B cell (primary cell): Measurements from ENCODE around the gene CST11. TPM values are rescaled to one million over a fixed set of nuclear protein-coding genes. Genes with fewer than 3 reads are reported as not detected.

Experiments
- ATAC-seq: fragments of 200-7000 bp; cut with Tn5 transposase; one replicate; pipeline ENCODE4 v1.10.0; 2021; ENCODE audit warnings: low read depth, mild to moderate bottlenecking, moderate number of reproducible peaks, moderate library complexity
- CTCF ChIA-PET: fragments of 350-600 bp; sonication (Branson Sonifier 250); formaldehyde crosslinking; loops from one replicate; lab custom pipeline; 2021; ENCODE audit warnings: antibody characterized with exemption, inconsistent platforms; lab: Charles Lee
- POLR2A ChIA-PET: fragments of 350-600 bp; sonication (Branson Sonifier 250); formaldehyde crosslinking; loops from one replicate; lab custom pipeline; 2021; ENCODE audit warnings: antibody characterized with exemption; lab: Charles Lee
- DNase-seq: peaks from one replicate; pipeline ENCODE4 v3.0.0; 2013
- H2AFZ ChIP-seq: 2 replicates; pipeline ENCODE4 v1.6.1; 2012; ENCODE audit warnings: mild to moderate bottlenecking, low read depth, low read length; ENCODE audit not compliant: insufficient read depth, poor library complexity, severe bottlenecking
- H3K27ac ChIP-seq, 2 donors: 1 replicate in 1 of 2; 2 replicates in 1 of 2; pipeline ENCODE4 v1.5.1; 2012 to 2013; ENCODE audit warnings: low read length in 2 of 2, mild to moderate bottlenecking in 2 of 2, moderate library complexity in 1 of 2
- H3K27me3 ChIP-seq, 4 experiments: fragments of 200-600 bp in 1 of 4; sonication (generic) in 1 of 4; replicated peaks in 1 of 4; 1 replicate in 2 of 4; 2 replicates in 2 of 4; pipeline versions ENCODE4 v1.6.1 to v1.7.0; 2013 to 2016; ENCODE audit warnings: low read length in 3 of 4, mild to moderate bottlenecking in 2 of 4, mixed read lengths in 1 of 4, moderate library complexity in 1 of 4; ENCODE audit not compliant: insufficient read depth in 4 of 4, control insufficient read depth in 3 of 4; ENCODE audit errors: control extremely low read depth in 1 of 4
- H3K36me3 ChIP-seq, 2 experiments: replicated peaks in 1 of 2; 1 replicate in 1 of 2; 2 replicates in 1 of 2; pipeline versions ENCODE4 v1.6.1 to v1.7.1; 2013; ENCODE audit warnings: low read length in 1 of 2; ENCODE audit not compliant: insufficient read depth in 2 of 2, control insufficient read depth in 1 of 2; ENCODE audit errors: control extremely low read depth in 1 of 2, extremely low read depth in 1 of 2
- H3K4me1 ChIP-seq, 2 donors: fragments of 200-600 bp in 1 of 2; sonication (generic) in 1 of 2; 1 replicate in 1 of 2; 2 replicates in 1 of 2; pipeline versions ENCODE4 v1.5.1 to v1.6.1; 2013 to 2017; ENCODE audit warnings: low read length in 2 of 2; ENCODE audit not compliant: control insufficient read depth in 2 of 2, insufficient read depth in 2 of 2
- H3K4me2 ChIP-seq: replicated peaks from 2 replicates; pipeline ENCODE3; 2012; ENCODE audit warnings: mild to moderate bottlenecking, low read depth, low read length; ENCODE audit not compliant: poor library complexity, severe bottlenecking
- H3K4me3 ChIP-seq, 5 experiments: fragments of 200-600 bp in 1 of 5; sonication (generic) in 1 of 5; 1 replicate in 3 of 5; 2 replicates in 2 of 5; pipeline versions ENCODE4 v1.5.1 to v1.7.0; 2011 to 2016; ENCODE audit warnings: low read length in 4 of 5, mild to moderate bottlenecking in 4 of 5, low read depth in 2 of 5, control low read depth in 1 of 5, moderate library complexity in 1 of 5; ENCODE audit not compliant: insufficient read depth in 1 of 5; ENCODE audit errors: control extremely low read depth in 1 of 5, extremely low read depth in 1 of 5
- H3K79me2 ChIP-seq: fragments of 200-600 bp; sonication (generic); one replicate; pipeline ENCODE4 v1.6.0; 2016; ENCODE audit warnings: low read length; ENCODE audit not compliant: control insufficient read depth, insufficient read depth
- H3K9ac ChIP-seq: fragments of 200-600 bp; sonication (generic); 2 replicates; pipeline ENCODE4 v1.6.1; 2017; ENCODE audit warnings: mild to moderate bottlenecking, low read length, moderate library complexity
- H3K9me3 ChIP-seq, 3 donors: one replicate each; pipeline versions ENCODE4 v1.6.1 to v1.7.1; 2013; ENCODE audit warnings: low read length in 2 of 3; ENCODE audit not compliant: control insufficient read depth in 2 of 3, insufficient read depth in 1 of 3; ENCODE audit errors: control extremely low read depth in 1 of 3
- H4K20me1 ChIP-seq: 2 replicates; pipeline ENCODE4 v1.6.0; 2012; ENCODE audit warnings: mild to moderate bottlenecking, low read length; ENCODE audit not compliant: insufficient read depth, control insufficient read depth, poor library complexity, severe bottlenecking
- H3K27ac Mint-ChIP-seq: one replicate; pipeline ENCODE4 v1.8.0; 2021; ENCODE audit warnings: mixed read lengths
- H3K27me3 Mint-ChIP-seq: one replicate; pipeline ENCODE4 v1.8.0; 2021; ENCODE audit warnings: mixed read lengths
- H3K4me1 Mint-ChIP-seq: one replicate; pipeline ENCODE4 v1.8.0; 2021; ENCODE audit warnings: mixed read lengths
- H3K4me3 Mint-ChIP-seq: one replicate; pipeline ENCODE4 v1.8.0; 2021; ENCODE audit warnings: mixed read lengths
- H3K9me3 Mint-ChIP-seq: one replicate; pipeline ENCODE4 v1.8.0; 2022; ENCODE audit warnings: mixed read lengths; ENCODE audit not compliant: insufficient read depth
- EZH2 ChIP-seq: IDR thresholded peaks from 2 replicates; pipeline ENCODE4 v1.6.1; 2012; ENCODE audit warnings: borderline replicate concordance, low read depth, mild to moderate bottlenecking, moderate library complexity, low read length; ENCODE audit not compliant: insufficient read depth, poor library complexity, severe bottlenecking
- WGBS: methylation state at CpG from one replicate; pipeline ENCODE4 v1.1.5; 2013; ENCODE audit warnings: missing lambda C conversion rate; ENCODE audit not compliant: insufficient coverage; 5-methylcytosine and 5-hydroxymethylcytosine counted together
- intact Hi-C: fragments of 100-400 bp; cut with micrococcal nuclease; formaldehyde crosslinking; loops from one replicate; pipeline ENCODE4 v1.10.0; 2022
- polyA plus RNA-seq: library from polyadenylated mRNA; depleted of rRNA; stranded (reverse); fragments of >200 nt; gene quantifications from 2 replicates; pipeline ENCODE4 v1.2.3, GENCODE V29; 2012
- total RNA-seq, 2 donors: library from RNA; stranded (reverse); fragments of 120-200 nt in 1 of 2; gene quantifications; 1 replicate in 1 of 2; 2 replicates in 1 of 2; pipeline versions ENCODE4 v1.2.3 to v1.2.4, GENCODE V29; 2013 to 2022
- TF ChIP-seq, protein P1 (sequence below): fragments of 200-600 bp; IDR thresholded peaks from one replicate; pipeline ENCODE4 v1.8.0; 2022; ENCODE audit warnings: antibody characterized with exemption, mild to moderate bottlenecking

Gene CST11
- total and polyA plus RNA-seq, 2 donors (not counting 1 experiment from before 2014, with no cell fraction given), result not detected

DNA sequence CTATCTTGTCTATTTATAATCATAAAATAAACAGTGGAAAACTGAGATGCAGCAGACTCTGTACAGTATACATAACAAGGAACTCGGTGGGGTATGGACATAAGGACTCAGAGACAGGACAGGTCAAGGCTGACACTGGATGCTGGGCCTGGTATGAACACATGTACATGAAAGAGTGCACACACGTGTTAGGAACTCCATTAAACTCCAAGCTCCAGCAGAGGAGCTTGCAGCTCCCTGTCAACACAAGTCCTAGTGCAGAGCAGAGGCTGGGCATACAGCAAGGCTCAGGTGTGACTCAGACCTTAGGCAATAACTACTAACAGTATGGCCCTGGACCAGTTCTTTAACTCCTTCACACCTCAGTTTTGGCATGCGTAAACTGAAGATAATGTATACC lies 48.5 kb downstream of the CST11 start:
- H3K27me3 Mint-ChIP-seq, result no peaks in the 10 kb centered on the region
- 100% methylated on average over 2 of the region's 3 CpGs for WGBS
- peaks cover 53% of the 10 kb centered on the region for H3K79me2 ChIP-seq

DNA sequence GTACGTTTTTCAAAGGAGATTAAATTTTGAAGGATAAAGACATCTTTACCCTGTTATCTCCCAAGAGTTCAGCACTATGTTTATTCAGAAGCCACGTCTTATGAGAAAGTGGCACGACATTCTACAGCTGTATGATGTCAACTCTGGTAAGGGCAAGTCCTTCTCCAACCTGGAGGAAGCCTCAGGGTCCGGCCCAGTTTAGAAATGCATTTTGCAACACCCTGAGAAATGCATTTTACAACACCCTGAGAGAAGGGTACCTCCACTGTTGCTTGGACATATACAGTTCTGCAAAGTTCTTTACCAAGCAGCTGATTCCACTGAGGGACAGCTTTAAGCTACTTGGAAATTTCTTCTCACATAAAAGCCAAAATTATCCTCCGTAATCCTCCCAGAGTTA lies 48.9 kb downstream of the CST11 start:
- TF ChIP-seq EZH2, result no peak
- TF ChIP-seq, protein P1, sequence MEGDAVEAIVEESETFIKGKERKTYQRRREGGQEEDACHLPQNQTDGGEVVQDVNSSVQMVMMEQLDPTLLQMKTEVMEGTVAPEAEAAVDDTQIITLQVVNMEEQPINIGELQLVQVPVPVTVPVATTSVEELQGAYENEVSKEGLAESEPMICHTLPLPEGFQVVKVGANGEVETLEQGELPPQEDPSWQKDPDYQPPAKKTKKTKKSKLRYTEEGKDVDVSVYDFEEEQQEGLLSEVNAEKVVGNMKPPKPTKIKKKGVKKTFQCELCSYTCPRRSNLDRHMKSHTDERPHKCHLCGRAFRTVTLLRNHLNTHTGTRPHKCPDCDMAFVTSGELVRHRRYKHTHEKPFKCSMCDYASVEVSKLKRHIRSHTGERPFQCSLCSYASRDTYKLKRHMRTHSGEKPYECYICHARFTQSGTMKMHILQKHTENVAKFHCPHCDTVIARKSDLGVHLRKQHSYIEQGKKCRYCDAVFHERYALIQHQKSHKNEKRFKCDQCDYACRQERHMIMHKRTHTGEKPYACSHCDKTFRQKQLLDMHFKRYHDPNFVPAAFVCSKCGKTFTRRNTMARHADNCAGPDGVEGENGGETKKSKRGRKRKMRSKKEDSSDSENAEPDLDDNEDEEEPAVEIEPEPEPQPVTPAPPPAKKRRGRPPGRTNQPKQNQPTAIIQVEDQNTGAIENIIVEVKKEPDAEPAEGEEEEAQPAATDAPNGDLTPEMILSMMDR, result no peak
- DNase-seq, result no peak
- 94% methylated on average over 3 of the region's 5 CpGs for WGBS
- Histone ChIP-seq H3K27me3 (no peaks in the 10 kb centered on the region), H4K20me1 (peaks cover 8% of the 10 kb centered on the region), H3K9ac (no peak overlapping the region), H3K9me3 (no peaks in the 10 kb centered on the region), H3K4me1 (peaks cover 11 to 12% of the 10 kb centered on the region in 2 donors), H3K4me2 (no peak overlapping the region), H3K36me3 (peaks cover 3 to 13% of the 10 kb centered on the region in 2 experiments), H3K4me3 (no peak overlapping the region), H3K27ac (no peak overlapping the region), H2AFZ (no peak overlapping the region), H3K79me2 (peaks cover 48% of the 10 kb centered on the region)
- Mint-ChIP-seq H3K4me3 (no peak overlapping the region), H3K4me1 (peaks cover 14% of the 10 kb centered on the region), H3K27ac (no peak overlapping the region), H3K27me3 (no peaks in the 10 kb centered on the region), H3K9me3 (no peaks in the 10 kb centered on the region)
- no peak for ATAC-seq
- POLR2A ChIA-PET, result no interaction called here
- CTCF ChIA-PET, result no interaction called here
- intact Hi-C loops, result no loop called here

More for the DNA sequence above, 48.5 kb downstream of the CST11 start:
- ChIA-PET POLR2A (no interaction called here), CTCF (no interaction called here)
- no peak overlapping the region for H3K27ac ChIP-seq
- no peak for DNase-seq
- peaks cover 11 to 12% of the 10 kb centered on the region in 2 donors for H3K4me1 ChIP-seq
- H3K36me3 ChIP-seq, result peaks cover 3 to 11% of the 10 kb centered on the region in 2 experiments
- no peak for ATAC-seq
- no peak overlapping the region for H3K9ac ChIP-seq
- no peak overlapping the region for H3K27ac Mint-ChIP-seq
- H3K9me3 Mint-ChIP-seq, result no peaks in the 10 kb centered on the region
- H3K4me2 ChIP-seq, result no peak overlapping the region
- no peak overlapping the region for H3K4me3 Mint-ChIP-seq
- no peaks in the 10 kb centered on the region for H3K27me3 ChIP-seq
- H3K4me1 Mint-ChIP-seq, result peaks cover 14% of the 10 kb centered on the region
- peaks cover 8% of the 10 kb centered on the region for H4K20me1 ChIP-seq
- intact Hi-C loops, result no loop called here
- H3K4me3 ChIP-seq, result no peak overlapping the region
- no peaks in the 10 kb centered on the region for H3K9me3 ChIP-seq
- TF ChIP-seq EZH2, result no peak
- TF ChIP-seq, protein P1, result no peak
- H2AFZ ChIP-seq, result no peak overlapping the region
